Measurements from ENCODE around the gene DOCK1.

Gene DOCK1

DNA sequence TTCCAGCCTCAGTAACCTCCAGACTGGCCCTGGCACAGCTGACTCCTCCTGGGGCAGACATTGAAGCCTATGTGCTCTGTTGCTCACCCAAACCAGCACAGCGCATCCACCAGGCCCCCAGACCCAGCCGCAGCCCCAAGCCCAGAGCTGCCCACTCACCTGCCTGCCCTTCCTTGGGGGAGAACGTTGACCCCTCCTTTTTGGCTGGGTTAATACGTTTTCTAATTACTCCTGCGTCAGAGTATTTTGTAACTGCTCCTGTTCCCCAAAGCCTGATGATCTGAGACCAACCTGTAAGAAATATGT, 536.9 kb downstream of the DOCK1 start:
- Histone ChIP-seq H3K4me2 (no peak overlapping the region), H3K9ac (no peak overlapping the region)
- TF ChIP-seq, protein P1, sequence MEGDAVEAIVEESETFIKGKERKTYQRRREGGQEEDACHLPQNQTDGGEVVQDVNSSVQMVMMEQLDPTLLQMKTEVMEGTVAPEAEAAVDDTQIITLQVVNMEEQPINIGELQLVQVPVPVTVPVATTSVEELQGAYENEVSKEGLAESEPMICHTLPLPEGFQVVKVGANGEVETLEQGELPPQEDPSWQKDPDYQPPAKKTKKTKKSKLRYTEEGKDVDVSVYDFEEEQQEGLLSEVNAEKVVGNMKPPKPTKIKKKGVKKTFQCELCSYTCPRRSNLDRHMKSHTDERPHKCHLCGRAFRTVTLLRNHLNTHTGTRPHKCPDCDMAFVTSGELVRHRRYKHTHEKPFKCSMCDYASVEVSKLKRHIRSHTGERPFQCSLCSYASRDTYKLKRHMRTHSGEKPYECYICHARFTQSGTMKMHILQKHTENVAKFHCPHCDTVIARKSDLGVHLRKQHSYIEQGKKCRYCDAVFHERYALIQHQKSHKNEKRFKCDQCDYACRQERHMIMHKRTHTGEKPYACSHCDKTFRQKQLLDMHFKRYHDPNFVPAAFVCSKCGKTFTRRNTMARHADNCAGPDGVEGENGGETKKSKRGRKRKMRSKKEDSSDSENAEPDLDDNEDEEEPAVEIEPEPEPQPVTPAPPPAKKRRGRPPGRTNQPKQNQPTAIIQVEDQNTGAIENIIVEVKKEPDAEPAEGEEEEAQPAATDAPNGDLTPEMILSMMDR (conservative IDR thresholded peaks at IDR 0.05; ENCODE audit: low read depth, low read length), result no peak

DNA sequence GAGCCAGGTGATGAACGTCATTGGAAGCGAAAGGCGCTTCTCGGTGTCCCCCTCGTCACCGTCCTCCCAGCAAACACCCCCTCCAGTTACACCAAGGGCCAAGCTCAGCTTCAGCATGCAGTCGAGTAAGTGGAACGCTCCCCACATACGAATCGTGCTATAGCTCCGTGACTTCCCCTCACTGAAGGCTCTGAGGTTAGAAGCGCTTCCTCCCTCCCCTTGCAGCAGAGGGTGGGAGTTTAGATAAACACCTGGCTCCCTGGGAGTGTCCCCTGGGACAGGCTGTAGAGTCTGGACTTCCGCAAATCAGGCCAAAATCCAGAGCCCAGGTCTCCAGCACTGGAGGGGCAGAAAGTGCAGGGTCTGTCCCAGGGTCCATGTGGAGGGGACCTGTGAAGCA, 538.9 kb downstream of the DOCK1 start:
- Histone ChIP-seq H3K4me2 (no peak overlapping the region), H3K27ac (no peak overlapping the region), H2AFZ (ENCODE audit: low read depth) (no peak overlapping the region), H4K20me1 (ENCODE audit: insufficient read depth) (no peaks in the 10 kb centered on the region), H3K4me1 (ENCODE audit: low read depth, poor library complexity, severe bottlenecking) (no peaks in the 10 kb centered on the region), H3K4me3 (IDR thresholded peaks at IDR 0.05; ENCODE audit: insufficient read depth, low read depth, low read length) (no peak overlapping the region), H3K36me3 (ENCODE audit: insufficient read depth) (no peaks in the 10 kb centered on the region), H3K27me3 (ENCODE audit: insufficient read depth, low read depth) (no peaks in the 10 kb centered on the region), H3K9ac (no peak overlapping the region), H3K79me2 (ENCODE audit: insufficient read depth, low read depth) (no peaks in the 10 kb centered on the region)
- TF ChIP-seq, protein P1 (conservative IDR thresholded peaks at IDR 0.05; ENCODE audit: low read depth, low read length), result no peak

More for the DNA sequence above, 536.9 kb downstream of the DOCK1 start:
- H3K4me3 ChIP-seq (IDR thresholded peaks at IDR 0.05; ENCODE audit: insufficient read depth, low read depth, low read length), result no peak overlapping the region
- no peaks in the 10 kb centered on the region for H3K79me2 ChIP-seq (ENCODE audit: insufficient read depth, low read depth)
- no peaks in the 10 kb centered on the region for H3K27me3 ChIP-seq (ENCODE audit: insufficient read depth, low read depth)
- no peak overlapping the region for H2AFZ ChIP-seq (ENCODE audit: low read depth)
- H3K4me1 ChIP-seq (ENCODE audit: low read depth, poor library complexity, severe bottlenecking), result no peaks in the 10 kb centered on the region
- H3K36me3 ChIP-seq (ENCODE audit: insufficient read depth), result no peaks in the 10 kb centered on the region
- H4K20me1 ChIP-seq (ENCODE audit: insufficient read depth), result no peaks in the 10 kb centered on the region
- H3K27ac ChIP-seq, result no peak overlapping the region

DNA sequence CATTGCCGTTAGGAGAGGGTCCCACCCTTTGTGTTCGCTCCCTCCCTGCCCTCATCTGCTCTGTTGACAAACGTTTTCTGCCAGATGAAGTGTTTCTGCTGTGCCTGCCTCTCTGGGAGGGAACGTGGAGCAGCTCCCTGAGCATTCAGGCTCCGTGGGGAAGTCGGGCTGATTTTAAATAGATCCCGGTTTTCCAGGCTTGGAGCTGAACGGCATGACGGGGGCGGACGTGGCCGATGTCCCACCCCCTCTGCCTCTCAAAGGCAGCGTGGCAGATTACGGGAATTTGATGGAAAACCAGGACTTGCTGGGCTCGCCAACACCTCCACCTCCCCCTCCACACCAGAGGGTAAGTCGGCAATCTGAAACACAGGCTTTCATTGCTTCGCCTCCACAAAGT, 542.0 kb downstream of the DOCK1 start:
- Histone ChIP-seq H3K4me3 (IDR thresholded peaks at IDR 0.05; ENCODE audit: insufficient read depth, low read depth, low read length) (no peak overlapping the region), H3K27me3 (ENCODE audit: insufficient read depth, low read depth) (no peaks in the 10 kb centered on the region), H2AFZ (ENCODE audit: low read depth) (no peak overlapping the region), H4K20me1 (ENCODE audit: insufficient read depth) (no peaks in the 10 kb centered on the region), H3K4me2 (no peak overlapping the region), H3K36me3 (ENCODE audit: insufficient read depth) (no peaks in the 10 kb centered on the region), H3K79me2 (ENCODE audit: insufficient read depth, low read depth) (no peaks in the 10 kb centered on the region), H3K9ac (no peak overlapping the region), H3K27ac (no peak overlapping the region), H3K4me1 (ENCODE audit: low read depth, poor library complexity, severe bottlenecking) (no peaks in the 10 kb centered on the region)
- TF ChIP-seq, protein P1 (conservative IDR thresholded peaks at IDR 0.05; ENCODE audit: low read depth, low read length), result no peak

DNA sequence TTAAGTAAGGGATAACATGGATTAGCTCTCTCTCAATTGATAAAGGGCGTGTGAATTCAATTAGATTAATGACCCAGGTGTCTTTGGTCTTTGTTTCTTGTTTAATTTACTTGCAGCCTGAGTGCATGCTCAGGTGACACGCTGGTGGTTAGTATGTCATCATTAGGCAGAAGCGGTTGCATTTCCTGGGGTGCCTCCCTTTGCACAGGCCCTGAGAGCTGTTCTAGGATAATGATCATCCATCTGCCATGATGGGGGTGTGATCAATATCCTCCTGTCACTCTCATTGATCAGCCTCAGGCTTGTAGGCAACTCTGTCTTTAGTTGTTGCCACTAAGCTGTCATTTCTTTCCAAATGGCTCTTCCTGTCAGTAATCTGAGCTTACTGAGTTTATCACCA, 544.3 kb downstream of the DOCK1 start:
- H2AFZ ChIP-seq (ENCODE audit: low read depth), result no peak overlapping the region
- TF ChIP-seq, protein P1 (conservative IDR thresholded peaks at IDR 0.05; ENCODE audit: low read depth, low read length), result no peak
- no peak overlapping the region for H3K9ac ChIP-seq
- no peak overlapping the region for H3K4me2 ChIP-seq
- H3K27ac ChIP-seq, result no peak overlapping the region
- H4K20me1 ChIP-seq (ENCODE audit: insufficient read depth), result no peaks in the 10 kb centered on the region
- H3K36me3 ChIP-seq (ENCODE audit: insufficient read depth), result no peaks in the 10 kb centered on the region
- H3K27me3 ChIP-seq (ENCODE audit: insufficient read depth, low read depth), result no peaks in the 10 kb centered on the region
- H3K4me1 ChIP-seq (ENCODE audit: low read depth, poor library complexity, severe bottlenecking), result no peaks in the 10 kb centered on the region
- H3K4me3 ChIP-seq (IDR thresholded peaks at IDR 0.05; ENCODE audit: insufficient read depth, low read depth, low read length), result no peak overlapping the region
- H3K79me2 ChIP-seq (ENCODE audit: insufficient read depth, low read depth), result no peaks in the 10 kb centered on the region

DNA sequence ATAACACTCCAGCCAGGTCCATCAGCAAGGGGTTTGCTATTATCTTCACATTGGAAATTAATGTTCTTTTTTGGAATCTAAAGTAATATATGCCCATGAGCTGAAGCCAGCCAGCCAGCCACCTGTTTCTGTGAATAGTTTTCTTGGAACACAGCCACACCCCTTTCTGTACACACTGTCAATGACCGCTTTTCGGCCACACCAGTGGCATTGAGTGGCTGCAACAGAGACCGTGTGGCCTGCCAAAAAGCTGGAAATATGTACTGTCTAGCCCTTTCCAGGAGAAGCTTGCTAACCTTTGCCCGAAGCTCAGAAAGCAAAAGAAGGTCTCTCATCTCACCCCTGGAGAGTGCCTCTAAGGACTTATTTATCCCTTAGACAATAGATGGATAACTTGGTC, 545.4 kb downstream of the DOCK1 start:
- no peaks in the 10 kb centered on the region for H3K79me2 ChIP-seq (ENCODE audit: insufficient read depth, low read depth)
- H3K36me3 ChIP-seq (ENCODE audit: insufficient read depth), result no peaks in the 10 kb centered on the region
- H3K4me1 ChIP-seq (ENCODE audit: low read depth, poor library complexity, severe bottlenecking), result no peaks in the 10 kb centered on the region
- TF ChIP-seq, protein P1 (conservative IDR thresholded peaks at IDR 0.05; ENCODE audit: low read depth, low read length), result no peak
- no peak overlapping the region for H3K4me2 ChIP-seq
- no peak overlapping the region for H3K27ac ChIP-seq
- no peak overlapping the region for H3K9ac ChIP-seq
- H4K20me1 ChIP-seq (ENCODE audit: insufficient read depth), result no peaks in the 10 kb centered on the region
- H3K27me3 ChIP-seq (ENCODE audit: insufficient read depth, low read depth), result no peaks in the 10 kb centered on the region
- H3K4me3 ChIP-seq (IDR thresholded peaks at IDR 0.05; ENCODE audit: insufficient read depth, low read depth, low read length), result no peak overlapping the region
- no peak overlapping the region for H2AFZ ChIP-seq (ENCODE audit: low read depth)

All from KMS-11 (cell line).